ENCODE results near the gene LOC128125822.

The LOC128125822 gene

DNA sequence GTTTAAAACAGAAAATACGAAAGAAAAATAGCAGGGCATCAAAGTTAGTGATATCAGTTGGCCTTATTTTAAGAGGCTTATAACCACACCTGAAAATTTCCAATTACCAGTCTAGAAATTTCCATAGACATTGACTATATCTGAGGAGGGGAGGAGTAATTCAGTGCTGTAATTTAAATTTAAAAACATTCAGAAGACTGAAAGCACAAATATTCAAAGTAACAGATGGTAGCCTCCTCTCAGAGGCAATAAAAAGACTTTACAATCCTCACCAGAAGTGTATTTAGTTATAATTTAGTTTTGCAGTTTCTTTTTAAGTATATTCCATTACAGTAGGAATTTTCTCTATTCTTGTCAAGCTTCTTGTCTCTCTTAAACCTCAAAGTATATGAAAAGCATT, 18.4 kb upstream of the LOC128125822 start:
- DNase-seq = no peak
- intact Hi-C loops (cut with DNase I; ENCODE audit: low total_unique reads) = no loop called here
- Histone ChIP-seq H3K9me3 (no peaks in the 10 kb centered on the region), H3K36me3 (ENCODE audit: low read depth, missing control alignments) (no peaks in the 10 kb centered on the region), H3K27ac (no peak overlapping the region), H3K27me3 (no peaks in the 10 kb centered on the region), H3K4me3 (no peak overlapping the region), H3K4me1 (no peaks in the 10 kb centered on the region)
- whole genome bisulfite sequencing, 2 donors = 80 to 83% methylated on average over 1 of the region's 1 CpG
- no peak for TF ChIP-seq POLR2A (IDR thresholded peaks at IDR 0.05)
- TF ChIP-seq, protein P1, sequence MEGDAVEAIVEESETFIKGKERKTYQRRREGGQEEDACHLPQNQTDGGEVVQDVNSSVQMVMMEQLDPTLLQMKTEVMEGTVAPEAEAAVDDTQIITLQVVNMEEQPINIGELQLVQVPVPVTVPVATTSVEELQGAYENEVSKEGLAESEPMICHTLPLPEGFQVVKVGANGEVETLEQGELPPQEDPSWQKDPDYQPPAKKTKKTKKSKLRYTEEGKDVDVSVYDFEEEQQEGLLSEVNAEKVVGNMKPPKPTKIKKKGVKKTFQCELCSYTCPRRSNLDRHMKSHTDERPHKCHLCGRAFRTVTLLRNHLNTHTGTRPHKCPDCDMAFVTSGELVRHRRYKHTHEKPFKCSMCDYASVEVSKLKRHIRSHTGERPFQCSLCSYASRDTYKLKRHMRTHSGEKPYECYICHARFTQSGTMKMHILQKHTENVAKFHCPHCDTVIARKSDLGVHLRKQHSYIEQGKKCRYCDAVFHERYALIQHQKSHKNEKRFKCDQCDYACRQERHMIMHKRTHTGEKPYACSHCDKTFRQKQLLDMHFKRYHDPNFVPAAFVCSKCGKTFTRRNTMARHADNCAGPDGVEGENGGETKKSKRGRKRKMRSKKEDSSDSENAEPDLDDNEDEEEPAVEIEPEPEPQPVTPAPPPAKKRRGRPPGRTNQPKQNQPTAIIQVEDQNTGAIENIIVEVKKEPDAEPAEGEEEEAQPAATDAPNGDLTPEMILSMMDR (IDR thresholded peaks at IDR 0.05) = no peak

DNA sequence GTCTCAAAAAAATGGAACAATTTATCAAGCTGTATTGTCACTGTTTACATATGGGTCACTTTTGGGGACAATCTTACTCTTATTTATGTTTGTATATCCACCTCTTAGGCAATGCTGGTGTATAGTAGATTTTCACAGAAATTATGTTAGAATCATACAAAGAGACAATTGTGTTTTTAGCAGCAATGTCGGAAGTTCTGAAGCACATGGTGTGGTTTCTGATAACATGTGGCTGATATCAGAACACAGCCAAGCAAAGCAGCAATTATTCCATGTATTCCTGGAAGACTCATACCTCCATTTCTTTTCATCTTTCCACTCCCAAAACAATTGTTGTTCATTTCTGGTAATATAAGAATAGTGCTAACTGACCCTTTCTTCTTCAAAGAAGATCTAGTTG, 17.5 kb upstream of the LOC128125822 start:
- intact Hi-C loops (cut with DNase I; ENCODE audit: low total_unique reads) = no loop called here
- TF ChIP-seq POLR2A (IDR thresholded peaks at IDR 0.05) = no peak
- TF ChIP-seq, protein P1 (IDR thresholded peaks at IDR 0.05) = no peak
- H3K27ac ChIP-seq = no peak overlapping the region
- H3K27me3 ChIP-seq = no peaks in the 10 kb centered on the region
- H3K9me3 ChIP-seq = no peaks in the 10 kb centered on the region
- no peaks in the 10 kb centered on the region for H3K36me3 ChIP-seq (ENCODE audit: low read depth, missing control alignments)
- no peaks in the 10 kb centered on the region for H3K4me1 ChIP-seq
- DNase-seq = no peak
- 48 to 77% methylated on average over 1 of the region's 1 CpG for WGBS, 2 donors
- H3K4me3 ChIP-seq = no peak overlapping the region

DNA sequence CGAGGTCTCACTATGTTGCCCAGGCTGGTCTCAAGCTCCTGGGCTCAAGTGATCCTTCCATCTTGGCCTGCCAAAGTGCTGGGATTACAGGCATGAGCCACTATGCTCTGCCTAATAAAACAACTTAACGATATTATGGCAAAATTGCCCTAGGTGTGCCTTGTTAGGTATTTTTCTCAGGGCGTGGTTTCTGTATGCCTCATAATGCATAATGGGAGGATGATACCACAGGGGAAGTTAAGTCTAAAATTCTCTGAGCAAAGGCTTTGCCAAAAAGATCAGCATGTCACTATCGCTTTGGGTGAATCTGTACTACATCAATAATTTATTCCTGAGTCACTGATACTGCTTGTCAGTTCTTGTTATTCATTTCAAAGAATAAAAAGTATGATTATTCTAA, 15.9 kb upstream of the LOC128125822 start:
- no peaks in the 10 kb centered on the region for H3K36me3 ChIP-seq (ENCODE audit: low read depth, missing control alignments)

DNA sequence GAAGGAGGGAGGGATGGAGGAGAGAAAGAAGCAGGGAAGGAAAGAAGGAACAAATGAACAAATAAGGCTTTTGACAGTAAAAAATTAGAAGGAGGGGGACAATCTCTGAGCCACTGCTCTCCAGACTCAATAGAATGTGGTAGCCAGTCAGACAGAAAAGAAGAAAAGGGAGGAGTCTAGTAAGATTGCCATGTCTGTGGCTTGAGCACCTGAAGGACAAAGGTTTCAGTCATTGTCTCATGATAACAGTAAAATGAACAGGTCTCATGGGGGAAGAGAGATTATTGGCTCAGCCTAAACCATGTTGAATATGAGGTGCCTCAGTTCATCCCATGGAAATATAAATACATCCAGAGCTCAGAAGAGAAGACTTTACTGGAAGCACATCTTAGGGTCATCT, 14.0 kb upstream of the LOC128125822 start:
- H3K36me3 ChIP-seq (ENCODE audit: low read depth, missing control alignments) = no peaks in the 10 kb centered on the region
- no peak for DNase-seq
- no peaks in the 10 kb centered on the region for H3K4me1 ChIP-seq
- intact Hi-C loops (cut with DNase I; ENCODE audit: low total_unique reads) = no loop called here
- H3K27ac ChIP-seq = no peak overlapping the region
- H3K9me3 ChIP-seq = no peaks in the 10 kb centered on the region
- no peak overlapping the region for H3K4me3 ChIP-seq
- TF ChIP-seq, protein P1 (IDR thresholded peaks at IDR 0.05) = no peak
- no peak for TF ChIP-seq POLR2A (IDR thresholded peaks at IDR 0.05)
- no peaks in the 10 kb centered on the region for H3K27me3 ChIP-seq

More for the DNA sequence above, 15.9 kb upstream of the LOC128125822 start:
- no peaks in the 10 kb centered on the region for H3K9me3 ChIP-seq
- H3K4me1 ChIP-seq = no peaks in the 10 kb centered on the region
- intact Hi-C loops (cut with DNase I; ENCODE audit: low total_unique reads) = no loop called here
- TF ChIP-seq, protein P1 (IDR thresholded peaks at IDR 0.05) = no peak
- TF ChIP-seq POLR2A (IDR thresholded peaks at IDR 0.05) = no peak
- 86% methylated on average over 4 of the region's 4 CpGs for WGBS, 2 donors
- H3K4me3 ChIP-seq = no peak overlapping the region
- no peaks in the 10 kb centered on the region for H3K27me3 ChIP-seq
- H3K27ac ChIP-seq = no peak overlapping the region
- DNase-seq = no peak

DNA sequence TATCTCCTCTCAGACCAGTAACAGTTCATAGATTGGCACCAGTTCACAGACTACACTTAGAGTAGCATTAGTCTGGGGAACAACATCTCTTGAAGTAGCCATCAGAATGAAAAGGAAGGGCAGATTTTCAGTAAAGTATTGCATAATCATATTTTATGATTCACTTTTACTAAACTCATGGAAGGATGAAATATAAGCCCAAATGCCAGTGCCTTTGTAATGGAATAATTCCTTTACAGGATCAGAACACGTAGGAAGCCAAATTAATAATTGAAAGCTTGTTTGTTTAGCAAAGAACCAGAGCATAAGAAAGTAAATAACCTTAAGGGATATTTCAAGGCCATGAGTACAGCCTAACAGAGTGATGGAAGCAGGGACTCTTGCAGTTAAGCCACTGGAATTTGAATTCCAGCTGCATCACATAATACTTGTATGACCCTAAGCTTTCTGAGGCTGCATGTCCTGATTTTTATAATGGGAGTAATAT, 11.4 kb upstream of the LOC128125822 start:
- no peaks in the 10 kb centered on the region for H3K9me3 ChIP-seq
- 65 to 74% methylated on average over 1 of the region's 1 CpG for WGBS, 2 donors
- no peaks in the 10 kb centered on the region for H3K27me3 ChIP-seq
- no peak for TF ChIP-seq POLR2A (IDR thresholded peaks at IDR 0.05)
- TF ChIP-seq, protein P1 (IDR thresholded peaks at IDR 0.05) = no peak
- no peak overlapping the region for H3K27ac ChIP-seq
- H3K4me1 ChIP-seq = no peaks in the 10 kb centered on the region
- intact Hi-C loops (cut with DNase I; ENCODE audit: low total_unique reads) = no loop called here
- no peak for DNase-seq
- H3K4me3 ChIP-seq = no peak overlapping the region
- no peaks in the 10 kb centered on the region for H3K36me3 ChIP-seq (ENCODE audit: low read depth, missing control alignments)

Data from testis (tissue), 2 donors.